ENCODE measurements around the gene CTIF.
A peak's percentile ranks its signal among the peaks of the same experiment; 100 is the strongest.

Gene CTIF

DNA sequence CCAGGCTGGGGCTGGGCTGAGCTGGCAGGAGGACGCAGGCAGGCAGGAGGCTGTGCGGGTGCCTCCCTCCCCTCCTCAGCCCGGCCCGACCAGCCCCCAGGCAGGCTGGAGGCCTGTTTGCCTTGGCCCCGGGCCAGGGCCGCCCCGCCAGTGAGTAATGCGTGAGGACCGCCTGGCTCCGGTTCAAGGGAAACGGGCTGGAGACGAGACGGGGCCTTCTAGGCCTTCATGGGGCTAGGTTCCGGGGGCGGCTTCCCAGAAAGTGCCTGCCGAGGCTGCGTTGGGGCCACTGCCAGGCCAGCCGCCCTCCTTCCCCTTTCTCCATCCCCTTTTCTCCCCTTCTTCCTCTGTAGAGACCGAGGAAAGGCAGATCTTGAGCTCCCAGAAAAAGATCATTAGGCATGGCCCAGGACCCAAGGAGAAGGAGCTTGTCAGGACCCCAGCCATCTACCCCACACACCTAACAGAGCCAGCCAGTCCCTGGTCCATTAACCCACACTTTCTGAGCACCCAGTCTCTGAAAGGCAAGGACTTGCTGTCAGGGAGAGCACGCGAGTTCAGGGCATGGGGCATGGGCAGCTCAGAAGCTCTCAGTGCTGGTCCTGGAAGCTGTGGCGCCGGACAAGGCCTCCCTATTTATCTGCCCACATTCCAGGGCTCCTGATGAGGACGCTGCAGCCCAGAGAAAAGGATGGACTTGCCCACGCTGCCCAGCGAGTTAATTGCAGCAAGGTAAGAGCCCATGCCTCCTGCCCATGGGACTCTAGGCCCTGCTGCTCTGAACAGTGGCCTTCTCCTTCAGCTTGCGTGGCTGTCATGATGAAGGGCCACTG lies 363.4 kb downstream of the CTIF start:
- peak; percentile 87 for DNase-seq (ENCODE audit: low read depth)

DNA sequence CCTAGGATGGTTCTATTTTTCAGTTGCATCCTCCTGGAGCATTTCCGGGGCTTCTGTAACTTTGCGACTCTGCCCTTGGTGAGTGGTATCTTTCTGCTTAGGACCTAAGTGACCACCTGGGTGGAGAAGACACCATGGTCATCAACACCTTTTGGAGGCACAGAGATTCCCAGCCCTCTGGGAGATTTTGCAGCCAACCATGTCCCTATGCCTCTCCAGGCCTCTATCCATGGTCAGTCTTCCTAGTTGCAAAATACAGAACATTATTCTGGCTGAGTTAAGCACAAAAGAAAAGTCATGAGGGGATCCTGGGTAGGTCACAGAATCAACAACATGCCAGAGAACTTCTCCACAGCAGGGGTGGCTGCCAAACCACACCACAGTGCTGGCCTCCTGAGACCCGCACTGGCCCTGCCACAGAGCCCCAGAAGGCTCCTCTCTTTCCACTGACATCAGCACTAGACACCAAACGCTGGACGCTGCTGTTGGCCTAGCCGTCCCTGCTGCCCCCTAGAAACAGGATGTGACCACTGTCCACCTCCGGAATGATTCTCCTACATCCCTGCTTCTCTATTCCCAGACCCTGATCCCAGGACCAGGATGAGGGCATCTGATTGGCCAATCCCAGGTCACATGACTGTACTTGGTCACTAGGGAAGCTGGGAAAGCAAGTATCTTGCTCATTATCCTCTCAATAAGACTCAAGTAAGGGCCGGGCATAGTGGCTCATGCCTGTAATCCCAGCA lies 364.2 kb downstream of the CTIF start:
- DNase-seq (ENCODE audit: low read depth) = peak; percentile 55

DNA sequence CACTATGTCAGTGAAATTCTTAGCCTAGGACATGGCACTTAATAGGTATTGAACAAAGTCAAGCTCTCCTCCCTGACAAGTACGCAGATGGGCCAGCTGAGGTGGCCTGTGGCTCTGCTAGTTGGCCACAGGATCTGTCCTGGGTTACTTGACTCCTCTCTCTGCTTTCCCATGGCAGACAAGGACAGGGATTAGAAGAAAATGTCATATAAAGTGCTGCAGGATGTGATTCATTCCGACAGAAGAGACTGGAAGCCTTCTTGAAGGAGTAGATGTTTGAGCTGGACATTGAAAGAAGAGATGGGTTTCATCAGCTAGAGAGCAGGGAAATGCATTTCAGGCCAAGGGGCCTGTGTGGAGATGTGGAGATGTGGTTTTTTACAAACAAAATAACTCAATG lies 365.3 kb downstream of the CTIF start:
- peak; percentile 72 for DNase-seq (ENCODE audit: low read depth)

DNA sequence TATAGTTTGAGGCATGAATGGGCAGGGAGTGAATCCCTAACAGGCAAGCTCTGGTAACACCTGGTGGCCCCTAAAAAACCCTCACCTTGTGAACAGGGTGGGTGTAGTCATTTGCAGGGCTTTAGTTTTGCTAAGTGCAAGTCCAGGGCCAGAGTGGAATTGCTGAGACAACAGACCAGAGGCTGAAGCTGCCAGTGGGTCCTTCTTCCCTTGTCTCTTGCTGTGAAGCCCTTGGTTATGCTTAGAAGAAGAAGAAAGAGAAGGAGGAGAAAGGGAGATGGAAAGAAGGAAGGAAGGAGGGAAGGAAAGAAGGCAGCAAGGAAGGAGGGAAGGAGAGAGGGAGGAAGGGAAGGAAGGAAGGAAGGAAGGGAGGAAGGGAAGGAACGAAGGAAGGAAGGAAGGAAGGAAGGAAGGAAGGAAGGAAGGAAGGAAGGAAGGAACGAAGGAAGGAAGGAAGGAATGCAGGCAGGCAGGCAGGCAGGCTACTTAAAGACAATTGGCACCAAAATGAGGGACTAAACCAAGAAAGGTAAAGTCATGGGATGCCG lies 366.1 kb downstream of the CTIF start:
- DNase-seq (ENCODE audit: low read depth) = no peak

DNA sequence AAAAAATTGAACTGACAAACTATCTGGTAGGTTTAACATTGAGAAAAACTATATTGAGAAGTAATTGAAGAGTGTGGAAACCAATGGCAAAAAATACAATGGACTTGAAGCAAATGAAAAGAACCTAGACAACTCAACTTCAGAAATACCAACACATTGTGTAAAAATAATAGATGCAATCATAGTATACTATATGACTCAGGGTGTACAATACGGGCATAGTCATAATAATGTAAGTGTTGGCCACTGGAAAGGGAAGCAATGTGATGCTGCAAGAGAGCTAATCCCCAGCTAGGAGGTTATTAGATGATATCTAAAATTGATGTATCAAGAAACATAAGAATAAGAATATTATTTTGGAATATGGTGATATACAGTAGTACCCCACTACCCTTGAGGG lies 366.7 kb downstream of the CTIF start:
- DNase-seq (ENCODE audit: low read depth) = no peak

DNA sequence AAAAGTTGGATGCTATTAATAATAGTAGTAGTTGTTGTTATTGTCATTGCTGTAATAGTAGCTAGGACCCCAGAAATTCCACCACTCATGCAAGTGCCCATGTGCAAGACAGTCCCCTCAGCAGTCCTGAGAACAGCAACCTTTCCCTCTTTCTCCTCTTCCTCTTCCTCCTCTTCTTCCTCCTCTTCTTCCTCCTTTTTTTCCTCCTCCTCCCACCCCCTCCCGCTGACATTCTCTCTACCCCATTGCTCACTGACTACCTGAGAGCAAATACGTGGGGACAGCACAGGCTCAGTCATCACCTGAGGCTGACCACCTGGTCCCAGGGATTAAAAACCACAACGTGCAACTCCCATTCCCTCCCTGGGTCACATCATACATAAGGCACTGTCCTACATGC lies 370.1 kb downstream of the CTIF start:
- DNase-seq (ENCODE audit: low read depth) = no peak

DNA sequence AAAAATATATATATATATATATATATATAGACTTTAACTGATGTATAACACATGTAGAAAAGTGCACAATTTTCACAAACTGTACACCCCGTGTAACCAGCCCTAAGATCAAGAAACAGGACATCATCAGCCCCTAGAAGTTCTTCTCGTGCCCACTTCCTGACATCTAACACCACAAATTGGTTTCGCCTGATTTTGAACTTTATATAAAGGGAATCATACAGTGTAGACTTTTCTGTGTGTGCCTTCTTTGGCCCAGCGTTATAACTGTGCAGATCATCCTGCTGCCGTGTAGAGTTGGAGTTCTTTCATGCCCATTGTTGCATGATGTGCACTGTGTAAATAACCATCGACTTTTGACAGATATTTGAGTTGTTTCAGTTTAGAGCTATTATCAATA lies 370.9 kb downstream of the CTIF start:
- no peak for DNase-seq (ENCODE audit: low read depth)

DNA sequence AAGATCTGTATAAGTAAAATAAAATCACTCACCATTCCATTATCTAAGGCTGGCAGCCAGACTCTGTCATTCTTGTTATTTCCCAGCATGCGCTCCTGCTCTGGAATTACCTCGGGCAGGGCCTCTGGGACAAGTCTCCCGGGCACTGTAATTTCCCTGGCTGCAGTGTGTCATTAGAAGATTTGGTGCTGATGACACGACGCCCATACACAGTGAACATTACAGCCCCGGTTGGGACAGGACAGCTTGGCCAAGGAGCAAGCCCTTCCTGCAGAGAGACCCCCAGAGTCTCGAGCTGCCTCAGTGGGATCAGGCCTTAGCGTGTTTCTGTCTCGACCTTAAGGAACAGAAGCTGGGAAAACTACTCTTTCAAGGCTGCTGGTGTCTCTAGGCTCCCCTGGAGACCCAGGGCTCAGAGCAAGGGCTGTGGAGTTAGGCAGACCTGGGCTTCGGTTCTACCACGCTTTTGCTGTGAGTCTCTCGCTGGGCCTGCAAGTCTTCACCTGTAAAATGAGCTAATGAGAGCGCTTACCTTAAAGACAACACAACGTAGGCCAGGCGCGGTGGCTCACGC lies 372.2 kb downstream of the CTIF start:
- DNase-seq (ENCODE audit: low read depth) = no peak

All from EH (cell line).